H1 (cell line): ENCODE results near the gene ANAPC16. TPM values are rescaled to one million over a fixed set of nuclear protein-coding genes. Genes with fewer than 3 reads are reported as not detected.

Experiments
- CTCF ChIA-PET: fragments of 300-600 bp; sonication (Branson Sonifier 250); formaldehyde crosslinking; loops from one replicate; lab custom pipeline; 2021; ENCODE audit not compliant: partially characterized antibody; lab: Charles Lee
- POLR2A ChIA-PET: fragments of 300-600 bp; sonication (Branson Sonifier 250); formaldehyde crosslinking; loops from one replicate; lab custom pipeline; 2021; ENCODE audit warnings: inconsistent platforms; ENCODE audit not compliant: partially characterized antibody; lab: Charles Lee
- DNase-seq, 2 experiments: peaks; one replicate each; pipeline versions ENCODE4 v3.0.0 to v3.0.0-alpha.2; 2010 to 2022; ENCODE audit warnings: low spot score in 2 of 2, low read depth in 1 of 2, mixed read lengths in 1 of 2
- FAIRE-seq: peaks from 2 replicates; lab custom pipeline; 2011; peaks lifted over from hg19 to GRCh38; lab: Jason Lieb, UNC
- H2AFZ ChIP-seq: 2 replicates; pipeline ENCODE4 v1.8.1; 2012; ENCODE audit warnings: low read length, inconsistent platforms
- H2AK5ac ChIP-seq: 2 replicates; pipeline ENCODE4 v1.6.1; 2013; ENCODE audit warnings: low read depth, low read length
- H2BK120ac ChIP-seq: replicated peaks from 2 replicates; pipeline ENCODE3; 2013; ENCODE audit warnings: low read depth, low read length, inconsistent platforms
- H2BK12ac ChIP-seq: 2 replicates; pipeline ENCODE4 v1.6.1; 2013; ENCODE audit warnings: low read depth, low read length
- H2BK15ac ChIP-seq: 2 replicates; pipeline ENCODE4 v1.6.1; 2013; ENCODE audit warnings: low read length
- H2BK20ac ChIP-seq: 2 replicates; pipeline ENCODE4 v1.6.1; 2013; ENCODE audit warnings: low read length
- H2BK5ac ChIP-seq: 2 replicates; pipeline ENCODE4 v1.6.1; 2013; ENCODE audit warnings: low read depth, low read length
- H3K14ac ChIP-seq: 2 replicates; pipeline ENCODE4 v1.6.1; 2013; ENCODE audit warnings: inconsistent platforms; ENCODE audit not compliant: insufficient read length
- H3K18ac ChIP-seq: 2 replicates; pipeline ENCODE4 v1.6.1; 2013; ENCODE audit warnings: low read length; ENCODE audit errors: extremely low read depth
- H3K23ac ChIP-seq: 2 replicates; pipeline ENCODE4 v1.6.1; 2013; ENCODE audit warnings: inconsistent platforms; ENCODE audit not compliant: insufficient read length
- H3K23me2 ChIP-seq: 2 replicates; pipeline ENCODE4 v1.6.1; 2013; ENCODE audit warnings: low read depth, low read length
- H3K27ac ChIP-seq: 2 replicates; pipeline ENCODE4 v1.6.1; 2011; ENCODE audit warnings: low read depth, low read length, inconsistent platforms
- H3K27me3 ChIP-seq, 4 experiments: replicated peaks in 1 of 4; 1 replicate in 1 of 4; 2 replicates in 3 of 4; pipeline versions ENCODE4 v1.6.1 to v1.8.1; 2011 to 2013; ENCODE audit warnings: low read length in 3 of 4, mild to moderate bottlenecking in 3 of 4, inconsistent platforms in 2 of 4, mixed read lengths in 2 of 4, moderate library complexity in 1 of 4; ENCODE audit not compliant: control insufficient read depth in 3 of 4, insufficient read depth in 3 of 4; ENCODE audit errors: extremely low read depth in 1 of 4
- H3K36me3 ChIP-seq, 4 experiments: 2 replicates each; pipeline versions ENCODE4 v1.6.1 to v1.8.1; 2011 to 2013; ENCODE audit warnings: mild to moderate bottlenecking in 4 of 4, low read length in 3 of 4, moderate library complexity in 2 of 4, control low read depth in 1 of 4, inconsistent platforms in 1 of 4; ENCODE audit not compliant: insufficient read depth in 4 of 4, control insufficient read depth in 2 of 4
- H3K4ac ChIP-seq: replicated peaks from 2 replicates; pipeline ENCODE3; 2013; ENCODE audit warnings: low read length, low read depth, mixed read lengths, inconsistent platforms; ENCODE audit not compliant: insufficient read length
- H3K4me1 ChIP-seq, 4 experiments: replicated peaks in 1 of 4; 1 replicate in 1 of 4; 2 replicates in 3 of 4; pipeline versions ENCODE4 v1.6.1 to v1.8.1; 2011 to 2013; ENCODE audit warnings: low read length in 3 of 4, inconsistent platforms in 2 of 4, mixed read lengths in 1 of 4; ENCODE audit not compliant: insufficient read depth in 4 of 4, control insufficient read depth in 3 of 4
- H3K4me2 ChIP-seq, 2 experiments: 2 replicates each; pipeline versions ENCODE4 v1.6.1 to v1.8.1; 2011 to 2013; ENCODE audit warnings: low read depth in 2 of 2, low read length in 2 of 2, control low read depth in 1 of 2, inconsistent platforms in 1 of 2, mild to moderate bottlenecking in 1 of 2; ENCODE audit not compliant: insufficient read depth in 1 of 2
- H3K4me3 ChIP-seq, 4 experiments: fragments of 200-600, 300-600 bp in 1 of 4; sonication (generic), shearing (Covaris generic), sonication (Bioruptor Twin) in 1 of 4; 2 replicates each; pipeline versions ENCODE4 v1.5.1 to v1.8.1; 2011 to 2016; ENCODE audit warnings: low read length in 4 of 4, low read depth in 3 of 4, control low read depth in 2 of 4, inconsistent platforms in 2 of 4, mild to moderate bottlenecking in 2 of 4, mixed read lengths in 1 of 4, moderate library complexity in 1 of 4; ENCODE audit not compliant: insufficient read depth in 2 of 4; ENCODE audit errors: extremely low read depth in 1 of 4
- H3K56ac ChIP-seq: replicated peaks from 2 replicates; pipeline ENCODE3; 2013; ENCODE audit warnings: low read depth, mild to moderate bottlenecking, mixed read lengths, low read length, inconsistent platforms; ENCODE audit not compliant: insufficient read length
- H3K79me1 ChIP-seq: 2 replicates; pipeline ENCODE4 v1.6.1; 2013; ENCODE audit warnings: low read depth, low read length, control low read depth
- H3K79me2 ChIP-seq, 2 experiments: 2 replicates each; pipeline versions ENCODE4 v1.6.1 to v1.8.1; 2012 to 2013; ENCODE audit warnings: low read length in 2 of 2, mild to moderate bottlenecking in 2 of 2, inconsistent platforms in 1 of 2; ENCODE audit not compliant: insufficient read depth in 2 of 2, control insufficient read depth in 1 of 2
- H3K9ac ChIP-seq, 4 experiments: replicated peaks in 1 of 4; 1 replicate in 1 of 4; 2 replicates in 3 of 4; pipeline versions ENCODE4 v1.6.1 to v1.8.1; 2011 to 2013; ENCODE audit warnings: low read depth in 3 of 4, low read length in 3 of 4, control low read depth in 2 of 4, mild to moderate bottlenecking in 2 of 4, moderate library complexity in 2 of 4, inconsistent platforms in 1 of 4; ENCODE audit errors: extremely low read depth in 1 of 4
- H3K9me3 ChIP-seq, 2 experiments: 2 replicates each; pipeline versions ENCODE4 v1.6.1 to v1.8.1; 2012 to 2013; ENCODE audit warnings: mild to moderate bottlenecking in 2 of 2, moderate library complexity in 2 of 2, control low read depth in 1 of 2, inconsistent platforms in 1 of 2, low read depth in 1 of 2, low read length in 1 of 2, mixed read lengths in 1 of 2; ENCODE audit not compliant: insufficient read depth in 2 of 2
- H4K20me1 ChIP-seq, 2 experiments: replicated peaks in 1 of 2; 2 replicates each; pipeline versions ENCODE3 to v1.8.1; 2011 to 2013; ENCODE audit warnings: inconsistent platforms in 2 of 2, low read length in 2 of 2, mild to moderate bottlenecking in 1 of 2; ENCODE audit not compliant: insufficient read depth in 2 of 2, control insufficient read depth in 1 of 2
- H4K5ac ChIP-seq: 2 replicates; pipeline ENCODE4 v1.6.1; 2013; ENCODE audit warnings: low read length, low read depth, mixed read lengths, inconsistent platforms; ENCODE audit not compliant: insufficient read length
- H4K8ac ChIP-seq: 2 replicates; pipeline ENCODE4 v1.8.0; 2013; ENCODE audit warnings: mild to moderate bottlenecking, moderate library complexity, low read length, inconsistent platforms; ENCODE audit not compliant: insufficient read depth; ENCODE audit errors: extremely low read depth
- H4K91ac ChIP-seq: replicated peaks from 2 replicates; pipeline ENCODE3; 2013; ENCODE audit warnings: low read length, mixed read lengths, inconsistent platforms; ENCODE audit not compliant: insufficient read length
- MAFK ChIP-seq: IDR thresholded peaks from 2 replicates; pipeline ENCODE4 v1.6.1; 2012; ENCODE audit warnings: low read depth, mild to moderate bottlenecking, improper control_type of control experiment, low read length
- SP2 ChIP-seq: IDR thresholded peaks from 2 replicates; pipeline ENCODE4 v1.6.1; 2012; ENCODE audit warnings: mild to moderate bottlenecking, low read length, inconsistent platforms
- SUZ12 ChIP-seq: fragments of 200-600 bp; sonication (generic); IDR thresholded peaks from 2 replicates; pipeline ENCODE4 v1.6.1; 2012; ENCODE audit warnings: mild to moderate bottlenecking, inconsistent platforms, low read length, moderate library complexity, mixed read lengths
- WGBS, 2 experiments: shearing (Covaris generic) in 1 of 2; methylation state at CpG; one replicate each; pipeline versions ENCODE4 v1.1.6 to v1.1.7; 2013 to 2015; ENCODE audit warnings: low lambda C conversion rate in 2 of 2, mixed read lengths in 2 of 2, inconsistent platforms in 1 of 2, low coverage in 1 of 2, missing lambda C conversion rate in 1 of 2; ENCODE audit not compliant: insufficient replicate concordance in 2 of 2, insufficient coverage in 1 of 2, insufficient read length in 1 of 2; ENCODE audit errors: extremely low coverage in 1 of 2, missing lambda C conversion rate in 1 of 2; 5-methylcytosine and 5-hydroxymethylcytosine counted together
- polyA plus RNA-seq, 7 experiments: library from polyadenylated mRNA; depleted of rRNA in 3 of 7; stranded (reverse) in 5 of 7; unstranded in 2 of 7; fragments of >200 nt in 5 of 7; fragments of 200-250 nt in 2 of 7; gene quantifications; 1 replicate in 5 of 7; 2 replicates in 1 of 7; 4 replicates in 1 of 7; pipeline versions ENCODE4 v1.2.1 to v1.2.3, GENCODE V29; 2011 to 2013; ENCODE audit warnings: missing spikeins in 2 of 7, mixed read lengths in 2 of 7
- total RNA-seq: library from RNA; stranded (reverse); fragmentation: NEBNext Ultra II Directional; extraction: Animal tissue kit (Norgen Biotek cat#: 25700); gene quantifications from 2 replicates; pipeline ENCODE4 v1.2.1, GENCODE V29; 2021
- TF ChIP-seq, protein P1 (sequence below): IDR thresholded peaks from 2 replicates; pipeline ENCODE4 v1.6.1; 2012; ENCODE audit warnings: inconsistent platforms

Gene ANAPC16
- total and polyA plus RNA-seq, 2 of the 8 experiments (the other 6 are each of a cell fraction or from before 2014, with no cell fraction given), result 53.1 to 57.4 TPM

DNA sequence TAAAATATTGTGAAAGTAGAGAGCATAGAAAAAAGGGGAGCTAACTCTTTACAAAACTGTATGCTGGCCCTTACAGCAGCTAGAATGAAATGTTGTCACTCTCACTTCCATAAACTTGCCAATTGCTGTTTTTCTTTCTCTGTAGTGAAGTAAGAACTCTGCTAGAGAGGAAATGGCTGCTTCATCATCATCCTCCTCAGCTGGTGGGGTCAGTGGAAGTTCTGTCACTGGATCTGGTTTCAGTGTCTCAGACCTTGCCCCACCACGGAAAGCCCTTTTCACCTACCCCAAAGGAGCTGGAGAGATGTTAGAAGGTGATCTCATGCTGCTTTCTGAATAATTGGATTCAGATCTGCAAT is 7.9 kb downstream of the ANAPC16 start:
- no peak for FAIRE-seq
- Histone ChIP-seq H2BK20ac (no peak overlapping the region), H4K20me1 (peaks cover 2 to 3% of the 10 kb centered on the region in 2 experiments), H3K27ac (no peak overlapping the region), H3K27me3 (no peaks in the 10 kb centered on the region), H2BK15ac (no peak overlapping the region), H3K9ac (no peak overlapping the region), H2BK120ac (no peak overlapping the region), H3K79me1 (peaks cover 2% of the 10 kb centered on the region; the same call in 1 of the 2 replicates), H3K79me2 (peaks cover 0 to 38% of the 10 kb centered on the region in 2 experiments; a peak in 2 of 4 replicates), H4K5ac (no peak overlapping the region), H4K8ac (no peak overlapping the region), H2BK12ac (no peak overlapping the region), H3K23ac (no peak overlapping the region), H2BK5ac (no peak overlapping the region), H3K36me3 (peaks cover 5 to 16% (median 12%) of the 10 kb centered on the region in 4 experiments; a peak in 7 of 8 replicates), H3K4me1 (peaks cover 0 to 2% (median under 1%) of the 10 kb centered on the region in 4 experiments; a peak in 2 of 7 replicates), H3K4me3 (no peak overlapping the region), H3K56ac (no peak overlapping the region), H2AFZ (no peak overlapping the region), H3K14ac (no peak overlapping the region), H3K23me2 (no peaks in the 10 kb centered on the region), H3K4ac (no peak overlapping the region), H4K91ac (no peak overlapping the region), H3K4me2 (no peak overlapping the region), H2AK5ac (no peak overlapping the region), H3K9me3 (no peaks in the 10 kb centered on the region), H3K18ac (no peak overlapping the region)
- ChIA-PET CTCF (interaction anchor here (0.7 to 4.6 kb wide), 14 partner anchors 8 to 170 kb away, joined by 3 to 18 read pairs (median 4); partner anchors contain the start of genes ANAPC16 and DDIT4), POLR2A (interaction anchor here (1.0 to 1.2 kb wide), 3 partner anchors 15 to 57 kb away, joined by 3 to 4 read pairs (median 4); no protein-coding TSS in a partner anchor)
- TF ChIP-seq, protein P1, sequence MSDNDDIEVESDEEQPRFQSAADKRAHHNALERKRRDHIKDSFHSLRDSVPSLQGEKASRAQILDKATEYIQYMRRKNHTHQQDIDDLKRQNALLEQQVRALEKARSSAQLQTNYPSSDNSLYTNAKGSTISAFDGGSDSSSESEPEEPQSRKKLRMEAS, result no peak
- TF ChIP-seq MAFK, result no peak
- TF ChIP-seq SUZ12, result no peak
- no peak for TF ChIP-seq SP2
- no peak for DNase-seq
- WGBS, 2 experiments, result 93% methylated on average over 1 of the region's 1 CpG; no CpG with 5 or more reads in 1 of the 2 experiments
